ENCODE measurements around the gene ERCC2. TPM values are rescaled to one million over a fixed set of nuclear protein-coding genes. Genes with fewer than 3 reads are reported as not detected.

ERCC2 gene
- total and polyA plus RNA-seq, 2 of the 8 experiments (the other 6 are each of a cell fraction or from before 2014, with no cell fraction given), result 107 to 117 TPM

DNA sequence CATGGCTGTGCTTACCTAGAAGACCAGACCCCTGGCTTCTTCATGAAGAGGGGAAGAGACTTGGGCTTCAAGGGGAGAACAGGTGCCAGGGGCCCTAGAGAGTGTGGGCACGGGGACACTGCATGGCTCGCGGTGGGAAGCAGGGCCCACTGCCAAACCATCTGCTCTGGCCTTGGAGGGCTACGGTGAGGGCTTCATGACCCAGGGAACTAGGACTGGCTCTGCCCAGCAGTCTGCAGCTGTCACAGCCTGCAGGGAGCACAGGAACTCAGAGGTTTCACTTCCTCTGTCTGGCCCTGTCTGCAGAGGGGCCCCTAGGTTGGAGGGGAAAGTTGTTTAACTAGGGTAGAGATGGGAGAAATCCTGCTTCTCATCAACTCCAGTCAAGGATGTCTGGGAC lies 49.0 kb upstream of the ERCC2 start:
- no peak overlapping the region for H3K4me3 ChIP-seq (ENCODE audit: extremely low read depth in 1 of 4, insufficient read depth in 2 of 4, low read depth in 3 of 4, low read length in 4 of 4)
- peaks cover 0 to 8% (median 4%) of the 10 kb centered on the region in 4 experiments; a peak in 5 of 7 replicates for H3K4me1 ChIP-seq (replicated peaks in 1 of 4; ENCODE audit: control insufficient read depth in 3 of 4, insufficient read depth in 4 of 4, low read length in 3 of 4)
- peaks cover 2% of the 10 kb centered on the region; the same call in 1 of the 2 replicates for H3K79me1 ChIP-seq (ENCODE audit: low read depth, low read length)
- no peak overlapping the region for H3K56ac ChIP-seq (replicated peaks; ENCODE audit: insufficient read length, low read depth, low read length)
- WGBS, 2 experiments (ENCODE audit: extremely low coverage in 1 of 2, insufficient coverage in 1 of 2, insufficient read length in 1 of 2, insufficient replicate concordance in 2 of 2, low coverage in 1 of 2, low lambda C conversion rate in 2 of 2, missing lambda C conversion rate in 1 of 2), result 96% methylated on average over 4 of the region's 4 CpGs; no CpG with 5 or more reads in 1 of the 2 experiments
- TF ChIP-seq TCF12 (IDR thresholded peaks at IDR 0.05; ENCODE audit: low read depth, low read length), result no peak
- no peak for TF ChIP-seq E2F6 (IDR thresholded peaks at IDR 0.05)
- TF ChIP-seq POU5F1 (IDR thresholded peaks at IDR 0.05; ENCODE audit: low read depth, low read length), result no peak
- no peak for TF ChIP-seq JUN (IDR thresholded peaks at IDR 0.05; ENCODE audit: low read depth, low read length)
- TF ChIP-seq NRF1 (IDR thresholded peaks at IDR 0.05; ENCODE audit: low read depth, low read length), result no peak
- no peak for TF ChIP-seq CHD2 (IDR thresholded peaks at IDR 0.05; ENCODE audit: low read length)
- no peak for TF ChIP-seq POLR2AphosphoS5 (IDR thresholded peaks at IDR 0.05; ENCODE audit: low read depth, low read length)
- TF ChIP-seq JUND (IDR thresholded peaks at IDR 0.05; ENCODE audit: low read length), result no peak
- TF ChIP-seq RFX5 (IDR thresholded peaks at IDR 0.05; ENCODE audit: borderline replicate concordance, low read depth, low read length), result no peak
- no peak overlapping the region for H4K91ac ChIP-seq (replicated peaks; ENCODE audit: insufficient read length, low read length)
- H3K4me2 ChIP-seq (ENCODE audit: insufficient read depth in 1 of 2, low read depth in 2 of 2, low read length in 2 of 2), result no peak overlapping the region
- H3K23me2 ChIP-seq (ENCODE audit: low read depth, low read length), result peaks cover 10% of the 10 kb centered on the region
- H2BK12ac ChIP-seq (ENCODE audit: low read depth, low read length), result no peak overlapping the region
- H3K79me2 ChIP-seq (ENCODE audit: control insufficient read depth in 1 of 2, insufficient read depth in 2 of 2, low read length in 2 of 2), result peaks cover 0 to 9% of the 10 kb centered on the region in 2 experiments; a peak in 1 of 4 replicates
- no peaks in the 10 kb centered on the region for H3K9me3 ChIP-seq (ENCODE audit: insufficient read depth in 2 of 2, low read depth in 1 of 2, low read length in 1 of 2)
- no peak overlapping the region for H3K14ac ChIP-seq (ENCODE audit: insufficient read length)
- H2BK15ac ChIP-seq (ENCODE audit: low read length), result no peak overlapping the region
- H4K5ac ChIP-seq (ENCODE audit: insufficient read length, low read depth, low read length), result no peak overlapping the region
- H2BK120ac ChIP-seq (replicated peaks; ENCODE audit: low read depth, low read length), result no peak overlapping the region
- no peak for DNase-seq (ENCODE audit: low read depth in 1 of 2, low spot score in 2 of 2)
- ChIA-PET CTCF (ENCODE audit: partially characterized antibody) (interaction anchor here (1.2 kb wide), 1 partner anchor 15 kb away, joined by 4 read pairs; no protein-coding TSS in a partner anchor), POLR2A (ENCODE audit: partially characterized antibody) (interaction anchor here (1.9 kb wide), 1 partner anchor 10 kb away, joined by 9 read pairs; no protein-coding TSS in a partner anchor)
- no peak overlapping the region for H3K9ac ChIP-seq (replicated peaks in 1 of 4; ENCODE audit: extremely low read depth in 1 of 4, low read depth in 3 of 4, low read length in 3 of 4)
- no peaks in the 10 kb centered on the region for H3K27me3 ChIP-seq (replicated peaks in 1 of 4; ENCODE audit: control insufficient read depth in 3 of 4, extremely low read depth in 1 of 4, insufficient read depth in 3 of 4, low read length in 3 of 4)
- no peak overlapping the region for H3K23ac ChIP-seq (ENCODE audit: insufficient read length)
- FAIRE-seq, result no peak
- no peak overlapping the region for H2BK5ac ChIP-seq (ENCODE audit: low read depth, low read length)
- no peak overlapping the region for H2AFZ ChIP-seq (ENCODE audit: low read length)
- no peak overlapping the region for H3K27ac ChIP-seq (ENCODE audit: low read depth, low read length)
- H4K8ac ChIP-seq (ENCODE audit: extremely low read depth, insufficient read depth, low read length), result no peak overlapping the region
- peaks cover 0 to 8% of the 10 kb centered on the region in 2 experiments for H4K20me1 ChIP-seq (replicated peaks in 1 of 2; ENCODE audit: control insufficient read depth in 1 of 2, insufficient read depth in 2 of 2, low read length in 2 of 2)
- no peak overlapping the region for H2AK5ac ChIP-seq (ENCODE audit: low read depth, low read length)
- H3K4ac ChIP-seq (replicated peaks; ENCODE audit: insufficient read length, low read depth, low read length), result no peak overlapping the region
- no peak overlapping the region for H3K18ac ChIP-seq (ENCODE audit: extremely low read depth, low read length)
- peaks cover 0 to 14% (median 10%) of the 10 kb centered on the region in 4 experiments; a peak in 5 of 8 replicates for H3K36me3 ChIP-seq (ENCODE audit: control insufficient read depth in 2 of 4, insufficient read depth in 4 of 4, low read length in 3 of 4)
- H2BK20ac ChIP-seq (ENCODE audit: low read length), result no peak overlapping the region
